ENCODE measurements around the gene FERMT2.

FERMT2 gene

DNA sequence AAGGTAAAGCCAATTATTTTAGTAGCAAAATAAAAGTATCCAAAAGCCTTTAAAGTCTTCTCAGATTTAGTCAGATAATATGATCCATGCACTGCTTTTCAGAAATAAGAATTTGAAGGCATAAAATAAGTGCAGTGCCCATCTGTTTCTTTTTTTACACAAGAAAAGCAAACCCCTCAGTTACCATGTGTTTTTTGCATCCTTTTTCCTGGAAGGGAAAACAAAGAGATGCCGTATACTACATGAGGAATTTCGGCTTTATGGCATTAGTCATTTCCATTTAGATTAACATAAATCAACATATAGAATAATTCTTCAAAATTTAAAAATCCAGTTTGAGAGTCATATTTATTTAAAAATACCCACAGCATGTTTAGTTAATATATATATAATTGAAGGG, 89.4 kb downstream of the FERMT2 start:
- DNase-seq, result no peak

DNA sequence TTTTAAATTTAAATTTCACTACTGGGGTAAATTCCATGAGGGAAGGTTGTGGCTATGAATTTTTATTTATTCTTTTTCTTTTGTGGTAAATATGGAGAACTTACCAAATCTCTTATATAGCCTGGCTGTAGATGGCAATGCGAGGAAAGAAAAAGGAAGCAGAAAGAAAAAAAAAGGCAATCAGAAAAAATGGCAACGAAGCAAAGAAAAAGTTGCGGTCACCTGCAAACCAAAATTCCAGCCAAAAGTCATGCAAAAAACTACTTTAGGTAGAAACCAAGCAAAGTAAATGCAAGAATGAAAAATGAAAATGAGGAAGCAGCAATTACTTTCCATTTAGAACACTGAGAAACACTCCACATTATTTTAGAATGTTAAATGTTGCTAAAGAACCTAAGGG, 89.9 kb downstream of the FERMT2 start:
- DNase-seq, result no peak

DNA sequence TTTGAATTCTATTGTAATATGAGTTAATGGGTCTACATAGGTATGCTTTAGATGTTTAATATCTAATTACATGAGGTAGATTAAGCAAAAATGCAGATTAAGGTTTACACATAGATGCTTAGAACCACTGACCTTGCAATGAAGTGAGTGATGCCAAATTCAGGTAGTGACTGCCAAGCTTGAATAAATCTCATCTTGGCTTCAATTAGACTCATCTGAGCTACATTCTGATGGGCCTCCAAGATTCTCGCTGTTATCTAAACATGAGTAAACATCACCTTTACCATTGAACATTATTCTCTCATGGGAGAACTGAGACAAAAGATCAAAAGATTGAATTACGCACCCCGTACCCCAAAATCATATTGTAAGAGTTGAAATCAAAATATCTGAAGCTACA, 90.6 kb downstream of the FERMT2 start:
- no peak for DNase-seq

DNA sequence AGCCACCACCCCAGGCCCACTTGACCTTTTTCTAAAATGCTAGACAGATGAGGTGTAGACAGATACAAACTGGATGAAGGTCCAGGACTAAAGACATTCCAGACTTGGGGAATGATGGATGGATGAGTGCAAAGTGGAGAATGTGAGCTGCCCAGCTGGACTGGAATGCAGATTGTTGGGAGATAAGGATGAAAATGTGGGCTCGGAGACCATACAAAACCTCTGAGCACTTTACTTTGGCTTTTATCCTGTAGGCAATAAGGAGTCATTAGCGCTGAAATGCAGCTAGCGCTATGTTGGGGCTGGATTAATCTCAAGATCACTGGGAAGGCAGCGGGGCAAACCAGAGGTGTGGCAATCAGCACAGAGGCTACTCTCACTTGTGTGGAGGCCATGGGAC, 94.7 kb downstream of the FERMT2 start:
- no peak for DNase-seq

DNA sequence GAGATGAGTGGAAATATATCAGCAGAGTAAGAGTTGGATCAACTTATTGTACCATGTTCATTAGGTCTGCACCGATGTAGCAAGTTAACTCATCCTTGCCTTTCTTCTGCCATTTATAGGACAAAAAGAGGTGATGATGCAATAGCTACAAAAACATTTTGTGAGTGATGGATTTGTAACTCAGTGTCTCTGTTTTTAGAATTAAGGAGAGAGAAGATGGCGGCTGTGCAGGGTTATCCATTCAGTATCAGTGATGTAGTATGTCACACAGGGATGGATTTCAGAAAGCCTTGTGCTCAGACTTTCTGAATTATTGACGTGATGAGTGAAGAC, 97.4 kb downstream of the FERMT2 start:
- DNase-seq, result no peak

DNA sequence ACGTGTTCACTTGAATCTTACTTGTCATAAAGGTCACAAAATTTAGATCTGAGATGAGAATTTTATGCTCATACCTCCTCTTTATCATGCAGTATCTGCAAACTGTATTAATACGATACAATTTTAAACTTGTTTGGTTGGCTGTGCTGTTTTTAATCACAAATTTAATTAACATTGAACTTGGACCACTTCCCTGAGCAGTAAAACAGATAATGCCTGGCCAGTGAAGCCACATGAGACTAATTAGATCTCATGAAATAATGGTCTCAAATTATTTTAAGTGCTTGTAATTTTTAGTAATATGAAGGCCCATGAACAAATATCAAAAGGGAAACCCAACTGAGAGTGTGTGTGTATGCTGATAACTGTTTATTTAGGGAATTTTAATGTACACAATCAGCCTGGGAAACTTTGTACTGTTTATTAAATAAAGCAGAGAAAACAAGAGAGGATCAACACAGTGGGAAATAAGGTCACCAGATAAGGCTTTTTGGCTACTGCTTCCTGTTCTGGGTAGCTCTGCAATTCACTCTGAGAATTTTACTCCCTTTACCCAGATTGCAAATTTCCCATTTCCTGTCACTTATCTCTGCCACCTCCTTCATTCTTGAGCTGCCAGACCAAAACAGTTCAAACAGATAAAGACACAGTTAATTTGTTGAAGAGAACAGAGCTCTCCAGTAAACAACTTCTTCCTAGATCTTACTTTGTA, 97.9 kb downstream of the FERMT2 start:
- no peak for DNase-seq

DNA sequence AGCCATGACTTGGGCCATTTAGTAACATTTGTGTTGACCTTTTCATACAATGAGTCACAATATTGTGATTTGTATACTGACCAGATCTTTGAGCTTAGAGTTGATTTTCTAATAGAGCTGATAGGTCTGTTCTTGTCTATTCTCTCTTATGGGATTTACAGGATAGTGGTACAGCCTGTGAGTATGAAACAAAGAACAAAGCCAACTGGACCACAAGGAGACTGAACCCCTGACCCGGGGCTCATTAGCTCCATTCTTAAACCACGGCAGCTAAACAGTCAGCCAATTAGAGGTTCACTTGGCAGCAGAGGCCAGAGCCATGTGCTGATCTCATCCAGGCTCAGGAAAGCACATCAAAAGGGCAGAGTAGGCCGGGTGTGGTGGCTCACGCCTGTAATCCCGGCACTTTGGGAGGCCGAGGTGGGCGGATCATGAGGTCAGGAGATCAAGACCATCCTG, 100.4 kb downstream of the FERMT2 start:
- DNase-seq, result no peak

DNA sequence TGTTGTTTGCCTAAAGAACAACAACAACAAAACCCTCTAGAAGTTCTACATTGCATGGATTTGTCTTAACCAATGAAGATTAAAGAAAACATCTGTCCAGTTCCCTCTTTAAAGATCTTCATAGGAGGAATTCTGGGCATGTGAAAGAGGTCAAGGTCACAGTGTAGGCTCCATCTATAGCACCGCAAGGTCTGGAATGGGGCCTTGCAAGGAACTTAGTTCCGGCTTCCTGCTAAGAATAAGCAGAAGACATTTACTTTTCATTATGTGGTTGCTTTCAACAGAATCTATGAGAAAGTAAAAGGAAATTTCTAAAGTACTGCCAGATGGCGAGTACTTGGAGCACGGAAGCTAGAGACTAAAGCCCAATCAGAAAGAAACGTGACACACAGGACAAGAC, 102.2 kb downstream of the FERMT2 start:
- no peak for DNase-seq

DNA sequence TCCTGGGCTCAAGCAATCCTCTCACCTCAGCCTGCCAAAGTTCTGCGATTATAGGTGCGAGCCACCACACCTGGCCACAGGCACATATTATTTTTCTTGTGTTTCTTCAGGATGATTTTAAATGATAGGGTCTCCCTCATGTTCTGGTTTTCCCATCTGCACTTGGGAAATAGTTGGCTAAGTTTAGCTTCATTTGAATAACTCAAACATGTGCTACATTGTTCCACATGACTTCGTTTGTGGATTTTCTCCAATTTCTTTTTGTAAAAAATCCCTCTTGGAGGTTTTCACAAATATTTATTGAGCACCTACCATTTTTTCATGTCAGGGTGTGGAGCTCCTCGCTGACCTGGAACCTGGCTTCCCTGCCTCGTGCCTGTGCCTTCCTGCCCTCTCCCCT, 104.3 kb downstream of the FERMT2 start:
- DNase-seq, result no peak

DNA sequence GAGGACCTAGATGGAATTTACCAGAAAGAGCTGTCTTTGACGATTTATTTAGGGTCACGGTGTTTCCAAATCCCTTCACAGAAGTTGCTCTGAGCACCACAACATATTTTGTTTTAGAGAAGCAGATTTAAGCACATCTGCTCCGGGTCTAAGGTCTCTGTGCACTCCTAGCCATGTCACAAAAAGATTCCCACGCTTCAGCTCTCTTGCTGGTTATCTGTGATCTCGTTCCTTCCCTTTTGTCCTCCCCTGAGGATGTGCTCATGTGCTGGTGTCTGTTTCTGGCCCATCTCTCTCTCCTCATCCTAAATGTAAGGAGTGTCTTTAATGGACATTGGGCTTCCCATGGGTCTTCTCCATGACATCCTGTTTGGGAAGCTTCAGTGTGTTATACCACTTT, 105.8 kb downstream of the FERMT2 start:
- no peak for DNase-seq

DNA sequence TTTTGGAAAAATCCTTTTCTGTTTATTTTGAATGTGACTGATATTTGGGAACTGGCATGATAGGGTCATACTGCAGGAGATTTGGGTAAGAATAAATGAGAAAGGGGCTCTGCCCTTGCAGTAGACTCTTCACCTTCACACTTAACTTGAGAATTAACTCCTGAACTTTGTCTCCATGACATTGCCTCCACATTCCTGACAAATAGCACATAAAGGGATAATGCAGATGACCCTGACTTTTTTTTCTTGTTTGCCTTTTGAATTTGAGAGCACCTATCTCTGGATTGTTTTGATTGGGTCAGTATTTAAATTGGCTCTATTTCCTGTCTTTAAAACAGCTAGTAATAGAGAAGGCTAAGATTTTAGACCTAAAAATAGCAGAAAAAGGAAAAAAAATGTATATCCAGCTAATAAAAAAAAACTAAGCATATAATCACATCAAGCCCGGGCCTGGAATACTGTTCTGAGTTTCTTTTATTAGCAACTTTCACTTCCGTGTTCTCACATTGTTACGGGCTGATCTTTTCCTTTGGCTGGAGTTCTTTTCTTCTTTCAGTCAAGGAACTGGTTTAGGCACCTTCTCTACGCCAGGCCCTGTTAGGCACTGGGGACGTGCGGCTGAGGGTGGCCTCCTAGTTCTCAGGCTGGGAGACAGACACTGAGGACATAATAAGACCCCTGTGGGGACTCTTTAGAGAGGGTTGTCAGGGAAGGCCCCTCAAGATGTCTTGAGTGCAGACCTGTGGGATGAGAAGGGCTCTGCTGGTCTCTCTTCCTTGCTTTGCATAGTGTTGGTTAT, 106.4 kb downstream of the FERMT2 start:
- DNase-seq, result no peak

DNA sequence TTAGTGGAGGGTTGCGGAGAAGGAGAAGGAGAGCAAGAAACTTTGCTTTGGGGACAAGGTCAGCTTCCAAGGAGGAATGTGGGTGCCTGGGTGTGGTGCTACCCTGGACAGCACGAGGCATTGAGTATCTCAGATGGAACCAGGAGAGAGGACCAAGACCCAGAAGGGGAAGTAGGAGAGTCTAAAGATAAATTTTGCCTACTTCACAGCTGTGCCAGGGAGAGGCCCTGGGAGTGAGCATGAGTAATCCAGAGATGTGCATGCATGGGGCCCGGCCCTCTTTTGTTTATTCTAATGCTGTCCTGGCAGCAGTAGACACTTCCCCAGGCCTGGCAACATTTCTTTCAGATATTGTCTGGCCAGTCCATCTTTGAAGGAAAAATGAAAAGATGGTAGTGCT, 110.0 kb downstream of the FERMT2 start:
- no peak for DNase-seq

DNA sequence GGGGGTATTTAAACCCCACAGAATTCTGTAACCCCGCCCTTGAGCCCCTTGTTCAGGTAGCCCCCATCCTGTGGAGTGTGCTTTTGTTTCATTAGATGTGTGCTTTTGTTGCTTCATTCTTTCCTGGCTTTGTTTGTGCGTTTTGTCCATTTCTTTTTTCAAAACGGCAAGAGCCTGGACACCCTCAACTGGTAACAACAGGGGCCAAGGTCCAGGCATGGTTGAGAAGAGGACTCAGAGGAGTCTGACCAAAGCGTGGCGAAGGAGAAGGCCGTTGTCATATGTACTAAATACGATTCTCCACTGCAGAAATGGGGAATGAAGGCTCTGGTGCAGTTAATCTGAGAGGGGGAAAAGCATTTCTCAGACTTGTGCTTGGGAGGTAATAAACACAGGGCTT, 113.4 kb downstream of the FERMT2 start:
- DNase-seq, result no peak

DNA sequence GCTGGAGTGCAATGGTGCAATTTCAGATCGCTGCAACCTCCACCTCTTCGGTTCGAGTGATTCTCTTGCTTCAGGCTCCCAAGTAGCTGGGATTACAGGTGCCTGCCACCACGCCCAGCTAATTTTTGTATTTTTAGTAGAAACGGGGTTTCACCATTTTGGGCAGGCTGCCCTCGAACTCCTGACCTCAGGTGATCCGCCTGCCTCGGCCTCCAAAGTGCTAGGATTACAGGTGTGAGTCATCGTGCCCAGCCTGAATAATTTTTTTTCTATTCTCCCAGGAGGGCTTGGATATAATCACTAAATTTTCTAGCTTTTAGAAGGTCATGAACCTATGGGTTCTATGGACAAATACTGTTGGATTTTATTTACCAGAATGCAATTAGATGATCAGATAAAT, 114.8 kb downstream of the FERMT2 start:
- DNase-seq, result no peak

DNA sequence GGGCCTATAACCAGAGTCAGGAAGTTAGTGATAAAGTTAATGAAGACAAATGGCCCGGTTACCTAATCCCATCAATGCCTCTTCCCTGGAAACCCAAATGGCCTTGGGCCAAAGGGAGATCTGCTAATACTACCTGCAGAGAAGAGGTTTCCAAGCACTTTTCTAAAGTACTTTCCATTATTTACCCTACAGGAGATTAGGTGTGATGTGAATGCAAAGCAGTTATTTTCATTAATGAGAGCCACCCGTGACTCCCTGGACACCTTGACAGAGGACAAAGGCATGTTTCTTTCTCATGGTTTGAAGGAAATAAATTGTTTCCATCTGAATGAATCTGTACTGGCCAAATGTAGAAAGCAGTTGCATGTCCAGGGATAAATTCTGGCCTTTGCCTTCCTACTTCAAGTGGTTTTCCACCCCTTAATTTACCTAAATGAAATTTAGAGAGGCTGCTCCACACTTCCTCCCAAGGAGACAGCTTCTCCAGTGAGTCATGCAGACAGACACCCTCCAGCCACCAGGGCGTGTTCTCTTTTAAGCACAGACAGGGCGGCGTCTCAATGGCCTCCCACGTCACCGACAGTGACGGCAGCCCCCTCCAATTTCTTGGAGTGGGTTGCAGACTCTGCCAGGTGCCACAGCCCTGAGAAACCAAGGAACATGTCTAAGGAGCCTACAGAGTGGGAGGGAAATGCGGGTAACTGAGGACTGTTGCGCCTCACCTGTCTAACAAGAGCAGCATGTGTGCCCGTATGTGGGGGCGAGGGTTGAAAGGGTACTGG, 115.5 kb downstream of the FERMT2 start:
- DNase-seq, result no peak

DNA sequence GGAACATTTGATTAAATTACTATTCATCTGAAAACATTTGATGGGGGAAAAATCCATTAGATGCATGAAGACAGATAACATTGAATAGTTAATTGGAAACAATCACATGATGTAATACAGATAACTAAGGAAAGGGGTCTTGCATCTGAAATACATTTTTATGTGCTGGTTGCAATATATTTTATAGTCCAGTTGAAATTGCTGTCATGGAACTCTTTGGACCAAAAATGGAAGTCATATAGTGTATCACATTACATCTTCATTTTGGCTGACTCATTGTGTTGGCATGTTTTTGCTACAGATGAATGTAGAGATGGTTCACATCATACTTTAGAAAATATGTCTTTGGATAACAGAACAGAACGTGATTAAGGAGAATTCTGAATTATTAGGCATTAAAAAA, 116.4 kb downstream of the FERMT2 start:
- no peak for DNase-seq

DNA sequence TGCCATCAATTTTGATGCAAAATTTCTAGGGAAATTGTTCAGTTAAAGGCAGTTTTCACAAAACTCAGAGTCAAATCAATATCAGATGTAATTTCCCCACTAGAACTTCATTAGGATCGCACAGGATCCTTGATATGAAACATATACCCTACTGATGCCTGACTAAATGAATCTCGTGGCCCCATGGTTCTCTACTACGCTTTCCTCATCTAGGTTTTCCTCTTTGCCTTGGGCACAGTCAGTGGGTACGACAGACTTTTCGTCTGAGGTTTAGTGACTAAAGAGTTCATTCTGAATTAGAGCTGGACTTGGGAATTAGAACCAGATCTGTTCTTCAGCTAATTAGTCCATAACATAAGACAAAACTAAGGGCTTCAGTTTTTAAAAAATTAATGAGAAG, 117.0 kb downstream of the FERMT2 start:
- DNase-seq, result no peak

DNA sequence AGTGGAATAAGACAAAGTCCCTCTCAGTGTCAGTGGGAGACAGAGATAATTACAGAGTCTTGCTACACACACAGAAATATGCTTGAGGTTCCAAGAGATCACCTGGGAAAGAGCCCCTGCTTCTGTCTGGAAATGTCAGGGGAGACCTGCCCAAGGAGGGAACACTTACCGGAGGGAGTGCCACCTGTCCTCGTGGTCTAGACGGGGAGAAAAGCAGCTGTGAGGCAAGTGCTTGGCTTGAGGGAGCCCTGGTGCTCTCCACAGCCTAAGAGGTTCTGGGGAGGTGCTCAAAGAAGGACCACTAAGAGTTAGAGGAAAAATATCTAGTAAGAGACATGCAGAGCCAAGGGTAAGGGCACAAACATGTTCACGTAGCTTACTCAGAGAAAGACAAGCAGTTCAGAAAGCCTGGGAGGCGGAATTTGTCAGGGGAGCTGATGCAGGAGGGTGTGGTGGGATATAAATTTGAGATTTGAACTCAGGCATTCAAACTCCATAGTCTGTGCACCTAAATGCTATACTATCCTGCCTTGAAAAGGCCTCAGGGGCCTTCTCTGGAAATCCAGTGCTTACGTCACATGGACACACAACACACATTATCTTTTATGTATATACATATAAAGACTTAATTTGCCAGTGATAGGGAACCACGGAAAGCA, 121.2 kb downstream of the FERMT2 start:
- no peak for DNase-seq

DNA sequence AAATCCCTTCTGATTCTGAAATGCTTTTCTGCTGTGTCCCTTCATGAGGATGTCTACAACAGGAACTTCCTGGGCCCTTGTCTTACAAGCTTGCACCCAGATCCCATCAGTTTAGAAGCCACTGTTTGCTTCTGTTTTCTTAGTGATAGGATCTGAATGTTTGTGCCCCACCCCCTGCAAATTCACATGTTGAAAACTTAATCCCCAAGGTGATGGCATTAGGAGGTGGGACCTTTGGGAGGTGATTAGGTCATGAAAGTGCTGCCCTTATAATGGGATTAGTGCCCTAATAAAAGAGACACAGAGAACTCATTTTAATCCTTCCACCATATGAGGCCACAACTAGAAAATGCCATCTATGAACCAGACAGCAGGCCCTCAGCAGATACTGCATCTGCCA, 123.4 kb downstream of the FERMT2 start:
- no peak for DNase-seq

DNA sequence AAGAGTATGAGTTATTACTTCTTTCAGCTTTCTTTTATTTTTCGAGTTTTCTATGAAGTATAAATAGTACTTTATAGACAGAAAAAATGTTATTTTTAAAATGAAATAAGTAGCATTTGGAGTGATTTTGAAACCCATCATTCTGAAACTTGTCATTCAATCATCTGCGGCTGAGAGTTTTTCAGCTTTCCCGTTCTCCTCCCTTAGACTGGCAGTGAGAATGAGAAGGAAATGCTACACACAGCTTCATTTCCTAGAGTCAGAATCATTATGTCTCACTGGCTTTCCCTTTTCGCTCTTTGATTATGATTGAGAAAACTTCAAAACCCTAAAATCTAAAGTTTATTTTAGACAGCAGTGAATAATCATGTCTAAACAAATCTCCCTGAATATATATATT, 125.8 kb downstream of the FERMT2 start:
- no peak for DNase-seq

DNA sequence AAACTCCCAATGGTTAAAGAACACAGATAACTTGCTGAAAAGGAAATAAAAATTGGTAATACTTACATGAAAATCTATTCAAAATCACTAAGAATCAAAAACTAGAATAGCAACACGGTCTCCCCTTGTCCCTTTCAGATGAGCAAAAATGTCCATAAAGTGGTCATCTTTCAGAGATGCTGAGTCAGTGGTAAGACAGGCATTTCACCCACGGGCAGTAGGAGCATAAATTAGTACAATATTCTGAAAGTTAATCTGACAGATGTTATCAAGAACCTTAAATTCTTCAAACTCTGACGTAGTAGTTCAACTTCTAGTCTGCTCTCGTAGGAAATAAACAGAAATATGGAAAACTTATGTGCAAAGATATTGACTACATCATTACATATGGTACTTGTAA, 126.4 kb downstream of the FERMT2 start:
- no peak for DNase-seq

DNA sequence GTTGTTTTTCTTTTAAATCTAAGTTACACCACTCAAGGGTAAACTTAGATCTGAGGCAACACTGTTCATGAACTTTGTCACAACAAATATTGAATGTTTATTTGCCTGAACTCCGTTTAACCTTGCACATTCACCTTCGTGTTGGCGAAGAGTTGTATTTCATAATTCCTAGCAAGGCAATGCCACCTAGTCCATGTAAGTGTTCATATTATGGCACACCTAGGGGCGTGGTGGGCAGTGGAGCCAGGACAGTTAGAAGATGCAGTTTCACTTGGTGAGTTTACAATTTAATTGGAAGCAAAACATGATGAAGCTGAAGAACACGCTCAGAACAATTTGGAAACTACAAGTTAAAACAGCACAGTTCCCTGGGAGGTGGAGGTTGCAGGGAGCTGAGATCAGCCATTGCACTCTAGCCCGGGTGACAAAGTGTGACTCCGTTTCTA, 129.0 kb downstream of the FERMT2 start:
- DNase-seq, result no peak

DNA sequence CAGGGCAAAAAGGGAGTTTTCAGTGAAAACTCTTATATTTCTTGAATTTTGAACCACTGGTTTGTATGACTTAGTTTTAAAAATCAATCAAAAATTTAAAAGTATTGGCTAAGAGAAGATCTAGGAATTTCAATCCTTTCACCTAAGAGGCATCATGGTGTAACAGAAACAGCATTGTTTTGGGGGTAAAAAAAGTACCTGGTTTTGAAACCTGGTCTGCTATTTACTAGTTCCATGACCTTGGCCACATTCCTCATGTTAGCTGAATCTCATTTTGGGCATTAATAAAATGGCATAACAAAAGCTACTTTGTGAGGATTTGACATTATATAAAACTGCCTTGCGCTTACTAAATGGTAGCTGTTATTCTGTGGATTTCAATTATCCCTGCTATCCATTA, 142.7 kb downstream of the FERMT2 start:
- no peak for DNase-seq

Data from stimulated activated CD4-positive, alpha-beta T cell treated with anti-CD3 and anti-CD28 coated beads, Interleukin-2, amount 100 ng/mL, for 24 hours (primary cell).